ENCODE measurements around the gene GNAT1. TPM values are rescaled to one million over a fixed set of nuclear protein-coding genes. Genes with fewer than 3 reads are reported as not detected.

The GNAT1 gene
- total and polyA plus RNA-seq, 2 of the 13 experiments (the other 11 are each of a cell fraction or from before 2014, with no cell fraction given): 0.15 TPM; not detected in 1

DNA sequence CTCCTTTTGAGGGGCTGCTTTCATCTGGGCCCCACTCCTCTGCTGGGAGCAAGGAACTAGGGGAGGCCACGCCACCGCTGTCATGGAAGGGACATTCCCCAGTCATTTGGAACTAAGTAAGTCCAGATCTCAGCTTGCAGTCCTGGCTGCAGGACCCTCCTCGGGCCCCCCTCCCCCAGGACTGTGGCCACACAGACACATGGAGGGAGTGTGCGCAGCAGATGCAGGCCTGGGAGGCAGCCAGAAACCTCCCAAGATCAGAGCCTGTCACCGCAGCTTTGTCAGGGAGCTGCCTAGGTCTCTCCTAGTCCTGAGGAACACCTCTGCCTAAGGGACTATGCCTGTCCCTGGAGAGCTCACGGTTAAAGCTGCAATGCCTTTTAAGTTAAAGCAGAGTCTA lies 43.5 kb upstream of the GNAT1 start:
- DNase-seq (ENCODE audit: low spot score) (no peak), ATAC-seq (no peak), FAIRE-seq (no peak)
- BruUV-seq (replicated peaks): no TSS peak
- WGBS (ENCODE audit: low lambda C conversion rate): 13% methylated on average over 2 of the region's 6 CpGs
- Histone ChIP-seq H3K27me3 (ENCODE audit: control insufficient read depth in 1 of 2, insufficient read depth in 2 of 2, low read length in 2 of 2) (peaks cover 0 to 3% of the 10 kb centered on the region in 2 experiments; a peak in 1 of 5 replicates), H3K9me3 (ENCODE audit: low read length) (no peaks in the 10 kb centered on the region), H3K27ac (ENCODE audit: extremely low read length, insufficient read depth, low read length) (no peak overlapping the region), H3K9ac (ENCODE audit: insufficient read depth, low read depth, low read length) (no peak overlapping the region), H3K36me3 (replicated peaks in 1 of 2; ENCODE audit: control insufficient read depth in 1 of 2, insufficient read depth in 2 of 2, low read length in 2 of 2) (no peaks in the 10 kb centered on the region), H3K4me3 (replicated peaks in 1 of 3; ENCODE audit: insufficient read depth in 1 of 3, low read depth in 2 of 3, low read length in 3 of 3) (no peak overlapping the region), H3K79me2 (ENCODE audit: insufficient read depth, low read length) (no peaks in the 10 kb centered on the region), H3K4me2 (ENCODE audit: low read depth, low read length) (no peak overlapping the region), H3K4me1 (ENCODE audit: insufficient read depth, low read length) (peaks cover 63% of the 10 kb centered on the region), H4K20me1 (ENCODE audit: insufficient read depth, low read length) (no peaks in the 10 kb centered on the region), H2AFZ (ENCODE audit: low read length) (no peak overlapping the region)
- intact Hi-C loops (cut with micrococcal nuclease; ENCODE audit: unreplicated experiment): no loop called here
- CTCF ChIA-PET (ENCODE audit: low intra/inter-chr PET ratio, low total read pairs): no interaction called here
- in situ Hi-C loops (cut with HindIII; ENCODE audit: extremely low pct_ligation_motif_present, low pct_unique_long_range_greater_than_20kb): no loop called here
- TF ChIP-seq KDM3A (CRISPR knock-in tag; IDR thresholded peaks at IDR 0.05; ENCODE audit: low read depth) (no peak), CBX1 (IDR thresholded peaks at IDR 0.05; ENCODE audit: low read depth) (no peak), NR1H2 (CRISPR knock-in tag; IDR thresholded peaks at IDR 0.05; ENCODE audit: borderline replicate concordance, low read depth) (no peak), NFKB2 (CRISPR knock-in tag; IDR thresholded peaks at IDR 0.05; ENCODE audit: borderline replicate concordance) (no peak), BRD4 (CRISPR knock-in tag; IDR thresholded peaks at IDR 0.05) (no peak), SNAPC5 (CRISPR knock-in tag; IDR thresholded peaks at IDR 0.05; ENCODE audit: borderline replicate concordance) (no peak), ZNF446 (CRISPR knock-in tag; IDR thresholded peaks at IDR 0.05) (no peak), SCMH1 (CRISPR knock-in tag; IDR thresholded peaks at IDR 0.05; ENCODE audit: borderline replicate concordance) (no peak), ZBTB8A (CRISPR knock-in tag; IDR thresholded peaks at IDR 0.05; ENCODE audit: borderline replicate concordance, low read depth) (no peak), ETV5 (CRISPR knock-in tag; IDR thresholded peaks at IDR 0.05; ENCODE audit: borderline replicate concordance) (no peak), SNRNP70 (IDR thresholded peaks at IDR 0.05; ENCODE audit: low read depth, low read length) (no peak), ZBTB46 (CRISPR knock-in tag; IDR thresholded peaks at IDR 0.05; ENCODE audit: borderline replicate concordance) (no peak), ZNF24 (IDR thresholded peaks at IDR 0.05) (no peak), ZBTB3 (CRISPR knock-in tag; IDR thresholded peaks at IDR 0.05; ENCODE audit: borderline replicate concordance, low read depth) (no peak)
- TF ChIP-seq, protein P1, sequence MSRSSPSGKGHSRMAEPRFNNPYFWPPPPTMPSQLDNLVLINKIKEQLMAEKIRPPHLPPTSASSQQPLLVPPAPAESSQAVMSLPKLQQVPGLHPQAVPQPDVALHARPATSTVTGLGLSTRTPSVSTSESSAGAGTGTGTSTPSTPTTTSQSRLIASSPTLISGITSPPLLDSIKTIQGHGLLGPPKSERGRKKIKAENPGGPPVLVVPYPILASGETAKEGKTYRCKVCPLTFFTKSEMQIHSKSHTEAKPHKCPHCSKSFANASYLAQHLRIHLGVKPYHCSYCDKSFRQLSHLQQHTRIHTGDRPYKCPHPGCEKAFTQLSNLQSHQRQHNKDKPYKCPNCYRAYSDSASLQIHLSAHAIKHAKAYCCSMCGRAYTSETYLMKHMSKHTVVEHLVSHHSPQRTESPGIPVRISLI (CRISPR knock-in tag; IDR thresholded peaks at IDR 0.05; ENCODE audit: borderline replicate concordance): no peak
- POLR2A ChIA-PET: interaction anchor here (0.8 to 3.3 kb wide), 3 partner anchors 11 to 55 kb away, joined by 3 to 23 read pairs (median 3); no protein-coding TSS in a partner anchor

Measured in HepG2 (cell line).